DND-41 (cell line): Measurements from ENCODE around the gene GALNT7.
A peak's percentile ranks its signal among the peaks of the same experiment; 100 is the strongest.

Experiments
- ATAC-seq: fragments of 200-7000 bp; cut with Tn5 transposase; 3 replicates; pipeline ENCODE4 v1.9.1; 2021; ENCODE audit warnings: low read depth; ENCODE audit not compliant: insufficient read depth
- DNase-seq: peaks from one replicate; pipeline ENCODE4 v3.0.0-alpha.2; 2020
- H2AFZ ChIP-seq: 2 replicates; pipeline ENCODE4 v1.6.0; 2012; ENCODE audit warnings: low read depth, low read length
- H3K27ac ChIP-seq: 2 replicates; pipeline ENCODE4 v1.5.1; 2012; ENCODE audit warnings: low read length, inconsistent platforms
- H3K27me3 ChIP-seq: fragments of 200-600 bp; sonication (generic); 2 replicates; pipeline ENCODE4 v1.6.0; 2012; ENCODE audit warnings: low read length, mild to moderate bottlenecking, inconsistent platforms; ENCODE audit not compliant: insufficient read depth, poor library complexity
- H3K36me3 ChIP-seq: 2 replicates; pipeline ENCODE4 v1.5.1; 2012; ENCODE audit warnings: low read length, inconsistent platforms; ENCODE audit not compliant: insufficient read depth
- H3K4me1 ChIP-seq: 2 replicates; pipeline ENCODE4 v1.5.1; 2012; ENCODE audit warnings: mild to moderate bottlenecking, low read length; ENCODE audit not compliant: insufficient read depth
- H3K4me2 ChIP-seq: 2 replicates; pipeline ENCODE4 v1.6.0; 2012; ENCODE audit warnings: mild to moderate bottlenecking, moderate library complexity, low read length, inconsistent platforms; ENCODE audit not compliant: insufficient read depth
- H3K4me3 ChIP-seq, 2 experiments: fragments of 200-600 bp in 1 of 2; shearing (Covaris generic) in 1 of 2; 2 replicates each; pipeline ENCODE4 v1.5.1; 2012 to 2016; ENCODE audit warnings: inconsistent platforms in 2 of 2, low read length in 2 of 2, mild to moderate bottlenecking in 2 of 2, low read depth in 1 of 2, moderate library complexity in 1 of 2
- H3K79me2 ChIP-seq: 2 replicates; pipeline ENCODE4 v1.6.0; 2012; ENCODE audit warnings: low read length, inconsistent platforms; ENCODE audit not compliant: insufficient read depth
- H3K9ac ChIP-seq: 2 replicates; pipeline ENCODE4 v1.6.0; 2012; ENCODE audit warnings: low read depth, mild to moderate bottlenecking, inconsistent platforms, low read length, moderate library complexity
- H3K9me3 ChIP-seq: 2 replicates; pipeline ENCODE4 v1.5.1; 2012; ENCODE audit warnings: low read length, moderate library complexity, mild to moderate bottlenecking, inconsistent platforms; ENCODE audit not compliant: insufficient read depth, severe bottlenecking
- H4K20me1 ChIP-seq: 2 replicates; pipeline ENCODE4 v1.6.0; 2012; ENCODE audit warnings: low read length; ENCODE audit not compliant: insufficient read depth
- EZH2 ChIP-seq: IDR thresholded peaks from 3 replicates; pipeline ENCODE4 v1.6.1; 2012; ENCODE audit warnings: borderline replicate concordance, low read depth, mild to moderate bottlenecking, moderate library complexity, low read length, inconsistent platforms; ENCODE audit not compliant: severe bottlenecking
- TF ChIP-seq, protein P1 (sequence below): IDR thresholded peaks from 2 replicates; pipeline ENCODE4 v1.5.1; 2012; ENCODE audit warnings: borderline replicate concordance, low read length, moderate library complexity, mild to moderate bottlenecking; ENCODE audit not compliant: poor library complexity, severe bottlenecking; ENCODE audit errors: extremely low read depth

GALNT7 gene

DNA sequence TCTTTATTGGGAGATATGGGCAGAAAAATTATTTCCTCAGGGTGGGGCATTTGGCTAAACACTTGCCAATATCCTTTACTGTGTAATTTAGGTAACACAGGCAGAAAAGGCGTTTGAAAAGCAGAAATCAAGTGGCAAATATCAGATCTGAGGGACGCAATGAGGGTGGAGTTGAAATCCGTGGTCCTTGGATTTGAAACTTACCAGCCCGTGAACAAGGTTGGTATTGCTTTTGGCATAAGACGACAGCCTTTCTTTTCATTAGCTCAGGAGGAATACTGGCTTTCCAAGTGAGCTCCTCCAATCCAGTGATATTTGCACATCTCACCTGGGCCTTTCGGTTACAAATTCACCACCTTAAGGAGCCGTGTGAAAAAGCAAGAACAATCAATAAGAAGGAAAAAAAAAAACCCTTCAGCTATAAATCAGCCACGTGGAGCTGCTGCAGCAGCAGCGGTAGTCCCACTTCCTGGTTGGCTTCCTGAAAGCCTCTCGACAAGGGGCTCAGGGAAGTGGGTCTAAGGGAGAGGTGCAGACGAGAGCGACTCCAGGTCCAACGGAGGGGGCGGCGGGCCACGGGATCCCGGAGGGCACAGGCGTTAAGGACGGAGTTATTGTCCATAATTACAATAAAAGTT is 734 bp upstream of the GALNT7 start:
- H3K79me2 ChIP-seq: peaks cover 53% of the 10 kb centered on the region
- TF ChIP-seq, protein P1, sequence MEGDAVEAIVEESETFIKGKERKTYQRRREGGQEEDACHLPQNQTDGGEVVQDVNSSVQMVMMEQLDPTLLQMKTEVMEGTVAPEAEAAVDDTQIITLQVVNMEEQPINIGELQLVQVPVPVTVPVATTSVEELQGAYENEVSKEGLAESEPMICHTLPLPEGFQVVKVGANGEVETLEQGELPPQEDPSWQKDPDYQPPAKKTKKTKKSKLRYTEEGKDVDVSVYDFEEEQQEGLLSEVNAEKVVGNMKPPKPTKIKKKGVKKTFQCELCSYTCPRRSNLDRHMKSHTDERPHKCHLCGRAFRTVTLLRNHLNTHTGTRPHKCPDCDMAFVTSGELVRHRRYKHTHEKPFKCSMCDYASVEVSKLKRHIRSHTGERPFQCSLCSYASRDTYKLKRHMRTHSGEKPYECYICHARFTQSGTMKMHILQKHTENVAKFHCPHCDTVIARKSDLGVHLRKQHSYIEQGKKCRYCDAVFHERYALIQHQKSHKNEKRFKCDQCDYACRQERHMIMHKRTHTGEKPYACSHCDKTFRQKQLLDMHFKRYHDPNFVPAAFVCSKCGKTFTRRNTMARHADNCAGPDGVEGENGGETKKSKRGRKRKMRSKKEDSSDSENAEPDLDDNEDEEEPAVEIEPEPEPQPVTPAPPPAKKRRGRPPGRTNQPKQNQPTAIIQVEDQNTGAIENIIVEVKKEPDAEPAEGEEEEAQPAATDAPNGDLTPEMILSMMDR: no peak
- TF ChIP-seq EZH2: no peak
- H3K4me3 ChIP-seq: peak overlapping the region; percentile 55 to 86; a peak in 3 of 4 replicates
- H3K36me3 ChIP-seq: no peaks in the 10 kb centered on the region; the same call in 1 of the 2 replicates
- no peaks in the 10 kb centered on the region for H3K27me3 ChIP-seq
- H2AFZ ChIP-seq: peak overlapping the region; percentile 85
- peak overlapping the region; percentile 94 for H3K9ac ChIP-seq
- H3K9me3 ChIP-seq: no peaks in the 10 kb centered on the region
- H3K27ac ChIP-seq: peak overlapping the region; percentile 93
- DNase-seq (peak; percentile 75), ATAC-seq (peak; percentile 47)
- peak overlapping the region; percentile 79 for H3K4me2 ChIP-seq
- peaks cover 15% of the 10 kb centered on the region; the same call in 1 of the 2 replicates for H4K20me1 ChIP-seq
- peaks cover 53% of the 10 kb centered on the region for H3K4me1 ChIP-seq

DNA sequence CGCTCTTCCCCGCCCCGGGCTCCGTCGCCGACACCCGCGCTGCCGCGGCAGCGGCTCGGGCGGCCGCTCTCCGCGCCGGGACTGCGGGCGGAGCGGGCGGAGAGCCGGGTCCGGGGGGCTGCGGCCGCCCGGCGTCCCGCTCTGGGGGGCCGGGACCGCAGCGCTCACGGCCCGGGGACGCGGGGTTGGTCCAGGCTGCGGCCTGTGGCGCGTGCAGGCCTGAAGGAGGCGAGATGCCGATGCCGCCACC is 492 bp downstream of the GALNT7 start:
- no peaks in the 10 kb centered on the region for H3K9me3 ChIP-seq
- H4K20me1 ChIP-seq: peaks cover 26% of the 10 kb centered on the region; the same call in 1 of the 2 replicates
- TF ChIP-seq, protein P1: no peak
- TF ChIP-seq EZH2: no peak
- H2AFZ ChIP-seq: peak overlapping the region; percentile 70
- H3K27ac ChIP-seq: peak overlapping the region; percentile 93
- H3K9ac ChIP-seq: peak overlapping the region; percentile 94
- no peaks in the 10 kb centered on the region; the same call in 1 of the 2 replicates for H3K36me3 ChIP-seq
- no peaks in the 10 kb centered on the region for H3K27me3 ChIP-seq
- H3K4me2 ChIP-seq: peak overlapping the region; percentile 79
- ATAC-seq (no peak), DNase-seq (no peak)
- H3K79me2 ChIP-seq: peaks cover 65% of the 10 kb centered on the region
- peak overlapping the region; percentile 31 to 86; a peak in 3 of 4 replicates for H3K4me3 ChIP-seq
- peaks cover 65% of the 10 kb centered on the region for H3K4me1 ChIP-seq

DNA sequence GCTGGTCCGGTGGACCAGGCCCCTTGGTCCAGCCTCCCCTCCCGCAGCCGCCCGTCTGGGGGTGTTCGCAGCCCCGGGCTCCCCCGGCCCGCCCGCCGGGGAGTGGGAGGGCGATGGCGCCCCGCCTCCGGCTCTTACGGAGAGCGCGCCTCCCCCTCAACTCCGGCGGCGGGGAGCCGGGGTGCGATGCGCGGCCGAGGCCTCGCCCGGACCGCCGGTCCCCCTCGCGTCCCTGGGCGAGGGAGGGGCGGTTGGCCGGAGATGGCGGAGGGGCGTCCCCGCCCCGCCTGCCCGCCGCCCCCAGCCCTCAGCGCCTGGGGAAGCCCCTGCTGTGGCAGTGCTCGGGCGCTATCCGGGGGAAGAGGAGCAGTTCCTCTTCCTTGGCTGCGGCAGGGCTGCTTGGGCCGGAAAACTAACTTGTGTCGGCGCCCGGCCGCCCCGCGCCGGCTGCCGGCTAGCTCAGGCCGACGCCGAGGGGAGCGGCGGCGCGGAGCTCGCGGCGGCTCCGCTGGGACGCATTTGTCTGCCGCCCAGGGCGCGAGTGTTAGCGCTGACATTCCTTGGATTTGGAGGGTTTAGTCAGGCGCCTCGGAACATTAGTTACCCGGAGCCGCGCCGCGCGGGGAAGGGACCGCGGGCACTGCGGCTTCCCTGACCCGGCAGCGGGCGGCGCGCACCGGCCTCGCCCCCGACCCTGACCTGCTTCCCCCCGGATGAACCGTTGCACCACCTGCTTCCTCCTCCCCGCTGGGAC is 994 bp downstream of the GALNT7 start:
- peaks cover 70% of the 10 kb centered on the region for H3K79me2 ChIP-seq

More for the DNA sequence above, 994 bp downstream of the GALNT7 start:
- TF ChIP-seq, protein P1: no peak
- TF ChIP-seq EZH2: no peak
- H3K4me1 ChIP-seq: peaks cover 70% of the 10 kb centered on the region
- peak; percentile 73 for DNase-seq
- H3K9ac ChIP-seq: peak overlapping the region; percentile 94
- H3K27ac ChIP-seq: peak overlapping the region; percentile 93
- H3K4me2 ChIP-seq: peak overlapping the region; percentile 79
- no peaks in the 10 kb centered on the region for H3K27me3 ChIP-seq
- peak overlapping the region; percentile 70 for H2AFZ ChIP-seq
- no peaks in the 10 kb centered on the region; the same call in 1 of the 2 replicates for H3K36me3 ChIP-seq
- peaks cover 31% of the 10 kb centered on the region; the same call in 1 of the 2 replicates for H4K20me1 ChIP-seq
- no peaks in the 10 kb centered on the region for H3K9me3 ChIP-seq
- peak; percentile 52 for ATAC-seq
- H3K4me3 ChIP-seq: peak overlapping the region; percentile 31 to 86
